Transverse colon (tissue), 4 donors: ENCODE results near the gene ADAMTS14. TPM values are rescaled to one million over a fixed set of nuclear protein-coding genes. Genes with fewer than 3 reads are reported as not detected.

Experiments
- DNase-seq: peaks from one replicate; pipeline ENCODE4 v3.0.0-alpha.2; 2019
- H3K27ac ChIP-seq, 4 donors: fragments of 200-600 bp; sonication (generic); 2 replicates each; pipeline ENCODE4 v1.5.1; 2016 to 2018; ENCODE audit warnings: inconsistent platforms in 4 of 4
- H3K27me3 ChIP-seq: fragments of 200-600 bp; sonication (generic); 2 replicates; pipeline ENCODE4 v1.5.1; 2017; ENCODE audit warnings: inconsistent platforms
- H3K36me3 ChIP-seq, 4 donors: fragments of 200-600 bp; sonication (generic); 2 replicates each; pipeline ENCODE4 v1.5.1; 2017 to 2019; ENCODE audit warnings: inconsistent platforms in 4 of 4
- H3K4me1 ChIP-seq, 4 donors: fragments of 200-600 bp; sonication (generic); 2 replicates each; pipeline ENCODE4 v1.5.1; 2017 to 2020; ENCODE audit warnings: inconsistent platforms in 4 of 4
- H3K4me3 ChIP-seq, 4 donors: fragments of 200-600 bp; sonication (generic); 1 replicate in 1 of 4; 2 replicates in 3 of 4; pipeline versions ENCODE4 v1.5.1 to v1.6.1; 2017 to 2019; ENCODE audit warnings: inconsistent platforms in 4 of 4
- H3K9me3 ChIP-seq, 2 donors: fragments of 200-600 bp; sonication (generic); 2 replicates each; pipeline ENCODE4 v1.5.1; 2017 to 2019; ENCODE audit warnings: inconsistent platforms in 2 of 2
- EP300 ChIP-seq: sonication (generic); formaldehyde crosslinking; IDR thresholded peaks from one replicate; pipeline ENCODE4 v1.6.1; 2017; ENCODE audit warnings: antibody characterized with exemption, low read depth
- POLR2A ChIP-seq: fragments of 450-650 bp; IDR thresholded peaks from one replicate; pipeline ENCODE4 v1.6.1; 2016; ENCODE audit warnings: antibody characterized with exemption, mild to moderate bottlenecking, moderate library complexity
- POLR2AphosphoS5 ChIP-seq, 3 donors: sonication (generic); formaldehyde crosslinking; IDR thresholded peaks; one replicate each; pipeline ENCODE4 v1.6.1; 2016; ENCODE audit warnings: antibody characterized with exemption in 3 of 3
- WGBS, 2 donors: methylation state at CpG; one replicate each; pipeline ENCODE4 v1.1.5; 2018; ENCODE audit warnings: low coverage in 1 of 2; 5-methylcytosine and 5-hydroxymethylcytosine counted together
- in situ Hi-C, 4 donors: fragments of 200-750 bp; cut with MboI; loops; one replicate each; pipeline versions ENCODE4 v1.15.0 to v1.15.1; 2017; ENCODE audit warnings: low sequenced_read_pairs in 3 of 4, low pct_ligation_motif_present in 1 of 4, low pct_unique_long_range_greater_than_20kb in 1 of 4
- intact Hi-C: fragments of 100-400 bp; cut with DNase I; formaldehyde crosslinking; loops from one replicate; pipeline ENCODE4 v1.15.1; 2023; ENCODE audit warnings: low total_unique reads
- total RNA-seq, 4 donors: library from RNA; depleted of rRNA; stranded (reverse); fragments of >200 nt; gene quantifications; one replicate each; pipeline ENCODE4 v1.1.0, GENCODE V29; 2016
- TF ChIP-seq, protein P1 (sequence below), 5 experiments: fragments of 200-600 bp in 3 of 5; fragments of 450-650 bp in 2 of 5; sonication (generic) in 3 of 5; IDR thresholded peaks; 1 replicate in 2 of 5; 2 replicates in 3 of 5; pipeline ENCODE4 v1.5.1; 2016 to 2017; ENCODE audit warnings: antibody characterized with exemption in 5 of 5, inconsistent platforms in 3 of 5, mild to moderate bottlenecking in 2 of 5, moderate library complexity in 1 of 5

ADAMTS14 gene
- total RNA-seq, 4 donors from 2014 or later = 0.95 to 3.8 (median 1.4) TPM

DNA sequence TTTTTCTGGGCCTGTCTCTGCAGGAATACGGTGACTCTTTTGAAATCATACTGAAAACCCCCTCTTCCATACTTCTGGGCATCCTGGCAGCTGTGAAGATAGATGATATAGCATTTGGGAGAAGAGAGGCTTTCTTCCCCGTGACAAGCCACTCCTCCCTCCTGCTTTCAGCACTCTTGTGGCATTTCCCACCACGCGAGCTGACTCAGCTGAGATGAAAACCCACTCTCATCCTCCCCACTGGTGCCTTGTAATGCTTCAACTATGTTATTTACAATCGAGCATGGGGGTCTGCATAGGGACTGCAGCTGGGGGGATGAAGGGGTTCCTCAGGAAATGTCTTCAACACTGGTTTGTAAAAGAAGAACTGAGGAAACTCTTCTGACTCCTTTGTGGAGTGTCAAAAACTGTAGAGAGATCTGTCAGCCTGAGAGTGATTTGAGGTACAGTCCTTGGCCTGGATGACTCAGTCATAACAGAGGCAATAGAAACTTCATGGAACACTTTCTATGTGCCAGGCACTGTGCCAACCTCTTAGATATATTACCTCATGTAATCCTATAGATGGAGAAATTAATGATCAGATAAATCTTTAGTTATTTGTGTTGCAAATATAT is 114.6 kb downstream of the ADAMTS14 start:
- H3K36me3 ChIP-seq = no peaks in the 10 kb centered on the region
- intact Hi-C loops (no loop called here), in situ Hi-C loops (no loop called here)
- no peaks in the 10 kb centered on the region for H3K4me1 ChIP-seq
- H3K27me3 ChIP-seq = no peaks in the 10 kb centered on the region
- DNase-seq = no peak
- 56 to 65% methylated on average over 2 to 5 of the region's 5 CpGs for WGBS, 2 donors
- TF ChIP-seq, protein P1, sequence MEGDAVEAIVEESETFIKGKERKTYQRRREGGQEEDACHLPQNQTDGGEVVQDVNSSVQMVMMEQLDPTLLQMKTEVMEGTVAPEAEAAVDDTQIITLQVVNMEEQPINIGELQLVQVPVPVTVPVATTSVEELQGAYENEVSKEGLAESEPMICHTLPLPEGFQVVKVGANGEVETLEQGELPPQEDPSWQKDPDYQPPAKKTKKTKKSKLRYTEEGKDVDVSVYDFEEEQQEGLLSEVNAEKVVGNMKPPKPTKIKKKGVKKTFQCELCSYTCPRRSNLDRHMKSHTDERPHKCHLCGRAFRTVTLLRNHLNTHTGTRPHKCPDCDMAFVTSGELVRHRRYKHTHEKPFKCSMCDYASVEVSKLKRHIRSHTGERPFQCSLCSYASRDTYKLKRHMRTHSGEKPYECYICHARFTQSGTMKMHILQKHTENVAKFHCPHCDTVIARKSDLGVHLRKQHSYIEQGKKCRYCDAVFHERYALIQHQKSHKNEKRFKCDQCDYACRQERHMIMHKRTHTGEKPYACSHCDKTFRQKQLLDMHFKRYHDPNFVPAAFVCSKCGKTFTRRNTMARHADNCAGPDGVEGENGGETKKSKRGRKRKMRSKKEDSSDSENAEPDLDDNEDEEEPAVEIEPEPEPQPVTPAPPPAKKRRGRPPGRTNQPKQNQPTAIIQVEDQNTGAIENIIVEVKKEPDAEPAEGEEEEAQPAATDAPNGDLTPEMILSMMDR (IDR thresholded peaks at IDR 0.05) = no peak
- TF ChIP-seq EP300 = no peak
- no peak for TF ChIP-seq POLR2A
- TF ChIP-seq POLR2AphosphoS5 (IDR thresholded peaks at IDR 0.05) = no peak
- no peaks in the 10 kb centered on the region for H3K9me3 ChIP-seq
- no peak overlapping the region for H3K4me3 ChIP-seq
- no peak overlapping the region for H3K27ac ChIP-seq

DNA sequence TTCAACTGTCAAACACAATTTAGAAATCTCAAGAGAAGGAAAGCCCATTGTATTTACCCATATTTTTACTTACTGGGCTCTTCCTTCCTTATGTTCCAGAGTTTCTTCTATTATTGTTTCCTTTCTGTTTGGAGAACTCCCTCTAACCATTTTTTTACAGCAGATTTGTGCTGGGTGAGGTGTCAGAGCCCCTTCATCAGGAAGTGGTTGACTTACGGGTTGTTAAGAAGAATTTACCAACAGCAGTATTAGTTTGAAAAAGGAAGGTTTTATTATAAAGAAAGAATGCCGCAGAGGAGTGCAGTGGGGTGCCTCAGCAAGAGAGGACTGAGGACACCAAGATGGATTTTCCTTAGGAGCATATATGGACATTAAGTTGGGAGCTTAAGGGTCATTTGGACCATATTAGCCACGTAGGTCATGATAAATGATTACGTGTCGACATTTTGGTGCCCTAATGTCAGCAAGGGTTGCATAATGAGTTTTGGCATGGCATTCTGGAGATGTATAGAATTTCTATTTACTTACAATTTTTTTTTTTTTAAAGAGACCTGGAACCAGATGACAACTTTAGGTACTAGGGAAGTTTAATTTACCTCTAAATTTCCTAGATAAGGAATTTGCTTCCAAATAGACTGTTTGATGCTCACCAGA is 119.2 kb downstream of the ADAMTS14 start:
- H3K36me3 ChIP-seq = no peaks in the 10 kb centered on the region
- H3K9me3 ChIP-seq = no peaks in the 10 kb centered on the region
- no peak for DNase-seq
- no peaks in the 10 kb centered on the region for H3K27me3 ChIP-seq
- H3K4me1 ChIP-seq = no peaks in the 10 kb centered on the region
- TF ChIP-seq POLR2AphosphoS5 (IDR thresholded peaks at IDR 0.05) = no peak
- TF ChIP-seq, protein P1 (IDR thresholded peaks at IDR 0.05) = no peak
- TF ChIP-seq POLR2A = no peak
- no peak for TF ChIP-seq EP300
- no peak overlapping the region for H3K4me3 ChIP-seq
- intact Hi-C loops (no loop called here), in situ Hi-C loops (no loop called here)
- 77% methylated on average over 5 of the region's 5 CpGs for WGBS, 2 donors
- H3K27ac ChIP-seq = no peak overlapping the region

DNA sequence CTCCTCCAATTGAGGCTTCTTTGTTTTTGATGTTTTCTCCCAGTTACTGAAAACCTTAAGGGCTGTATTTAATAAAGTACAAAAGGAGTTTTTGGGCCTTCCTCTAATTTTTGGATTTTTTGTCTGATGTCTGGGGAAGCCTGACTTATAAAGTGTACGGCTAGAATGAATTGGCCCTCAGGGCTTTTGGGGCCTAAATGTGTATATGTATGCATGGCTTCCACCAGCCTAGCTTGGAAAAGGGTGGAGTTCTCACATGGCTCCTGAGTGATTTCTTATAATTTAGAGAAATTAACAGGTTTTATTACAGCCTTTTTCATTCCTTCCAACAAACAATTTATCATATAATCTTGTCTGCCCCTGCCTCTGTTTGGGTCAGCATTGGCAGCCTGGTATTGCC is 123.3 kb downstream of the ADAMTS14 start:
- intact Hi-C loops (no loop called here), in situ Hi-C loops (no loop called here)
- Histone ChIP-seq H3K27me3 (peaks cover 10% of the 10 kb centered on the region), H3K9me3 (no peaks in the 10 kb centered on the region), H3K4me1 (no peaks in the 10 kb centered on the region), H3K36me3 (no peaks in the 10 kb centered on the region), H3K27ac (no peak overlapping the region), H3K4me3 (no peak overlapping the region)
- DNase-seq = no peak
- TF ChIP-seq POLR2A (no peak), EP300 (no peak), POLR2AphosphoS5 (IDR thresholded peaks at IDR 0.05) (no peak)
- TF ChIP-seq, protein P1 (IDR thresholded peaks at IDR 0.05) = no peak
- WGBS, 2 donors = 88% methylated on average over 1 of the region's 1 CpG; no CpG with 5 or more reads in 1 of the 2 donors

DNA sequence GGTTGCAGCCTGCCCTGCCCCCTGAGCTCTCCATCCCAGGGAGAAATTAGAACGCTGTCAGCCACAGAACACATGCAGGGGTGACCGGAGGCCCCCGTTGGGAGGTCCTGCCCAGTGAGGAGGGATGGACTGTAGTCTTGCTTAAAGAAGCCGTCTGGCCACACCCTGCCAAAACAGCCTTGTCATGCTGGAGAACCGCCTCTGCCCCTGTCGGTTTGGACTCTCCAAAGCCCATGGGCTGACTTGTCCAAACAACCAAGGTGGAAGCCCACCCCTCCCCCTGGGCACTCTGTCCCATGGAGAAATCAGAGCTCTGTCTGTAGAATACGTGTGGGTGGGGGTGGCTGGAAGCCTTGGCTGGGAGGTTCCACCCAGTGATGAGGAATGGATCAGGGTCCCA is 125.5 kb downstream of the ADAMTS14 start:
- no peak overlapping the region for H3K4me3 ChIP-seq
- H3K9me3 ChIP-seq = no peaks in the 10 kb centered on the region
- TF ChIP-seq POLR2A = no peak
- no peak for TF ChIP-seq EP300
- intact Hi-C loops = no loop called here
- no peaks in the 10 kb centered on the region for H3K4me1 ChIP-seq
- H3K27ac ChIP-seq = no peak overlapping the region
- 89% methylated on average over 7 of the region's 7 CpGs; no CpG with 5 or more reads in 1 of the 2 donors for WGBS, 2 donors
- in situ Hi-C loops = no loop called here
- no peaks in the 10 kb centered on the region for H3K36me3 ChIP-seq
- no peak for DNase-seq
- H3K27me3 ChIP-seq = peaks cover 10% of the 10 kb centered on the region
